Stomach (tissue), 4 donors: ENCODE data around the gene PRKACA.

Experiments used
- EP300 ChIP-seq: sonication (generic); formaldehyde crosslinking; IDR thresholded peaks from one replicate; pipeline ENCODE4 v1.6.1; 2017; ENCODE audit warnings: antibody characterized with exemption
- POLR2A ChIP-seq, 4 donors: fragments of 450-650 bp; IDR thresholded peaks; one replicate each; pipeline ENCODE4 v1.6.1; 2016; ENCODE audit warnings: antibody characterized with exemption in 4 of 4, control low read depth in 2 of 4, mild to moderate bottlenecking in 1 of 4, moderate library complexity in 1 of 4
- TF ChIP-seq, protein P1 (sequence below), 7 experiments: fragments of 450-650 bp in 4 of 7; fragments of 200-600 bp in 3 of 7; sonication (generic) in 3 of 7; IDR thresholded peaks; one replicate each; pipeline ENCODE4 v1.5.1; 2016 to 2019; ENCODE audit warnings: antibody characterized with exemption in 7 of 7, control low read depth in 2 of 7, mild to moderate bottlenecking in 1 of 7

DNA sequence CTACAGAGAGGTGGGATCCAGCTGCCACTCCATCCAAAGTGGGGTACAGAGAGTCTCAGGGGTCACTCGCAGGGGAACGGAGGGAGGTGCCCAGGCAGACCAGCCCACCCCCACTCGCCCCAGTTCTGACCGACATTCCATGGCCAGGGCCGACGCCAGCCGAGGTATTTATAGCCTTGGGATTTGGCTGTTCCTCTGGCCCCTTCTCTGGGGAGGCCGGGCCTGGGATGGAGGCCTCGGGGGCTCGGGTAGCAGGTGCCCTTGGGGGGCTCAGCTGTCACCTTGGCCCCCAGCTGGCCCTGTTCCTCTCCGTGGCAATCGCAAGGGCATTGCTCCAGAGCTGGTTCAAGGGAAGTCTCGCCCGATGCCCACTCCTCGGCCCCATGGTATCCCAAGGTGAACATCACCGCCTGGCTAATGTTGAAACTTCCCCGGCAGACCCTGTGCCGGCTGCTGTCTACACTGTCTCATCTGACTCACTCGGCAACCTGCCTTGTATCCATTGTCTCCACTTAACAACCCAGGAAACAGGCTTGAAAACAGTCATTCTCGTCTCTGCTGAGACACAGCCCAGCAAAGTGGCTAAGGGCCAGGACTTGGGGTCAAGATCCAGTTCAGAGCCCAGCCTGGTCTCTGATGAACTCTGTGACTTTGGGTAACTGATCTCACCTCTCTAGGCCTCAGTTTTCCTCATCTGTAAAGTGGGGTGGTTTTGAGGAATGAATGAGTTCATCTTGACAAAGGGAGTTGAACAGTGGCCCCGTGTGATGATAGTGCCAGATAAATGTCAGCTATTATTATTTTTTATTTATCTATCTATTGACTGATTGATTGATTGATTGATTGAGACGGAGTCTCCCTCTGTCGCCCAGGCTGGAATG is 9.7 kb downstream of the PRKACA start:
- TF ChIP-seq, protein P1, sequence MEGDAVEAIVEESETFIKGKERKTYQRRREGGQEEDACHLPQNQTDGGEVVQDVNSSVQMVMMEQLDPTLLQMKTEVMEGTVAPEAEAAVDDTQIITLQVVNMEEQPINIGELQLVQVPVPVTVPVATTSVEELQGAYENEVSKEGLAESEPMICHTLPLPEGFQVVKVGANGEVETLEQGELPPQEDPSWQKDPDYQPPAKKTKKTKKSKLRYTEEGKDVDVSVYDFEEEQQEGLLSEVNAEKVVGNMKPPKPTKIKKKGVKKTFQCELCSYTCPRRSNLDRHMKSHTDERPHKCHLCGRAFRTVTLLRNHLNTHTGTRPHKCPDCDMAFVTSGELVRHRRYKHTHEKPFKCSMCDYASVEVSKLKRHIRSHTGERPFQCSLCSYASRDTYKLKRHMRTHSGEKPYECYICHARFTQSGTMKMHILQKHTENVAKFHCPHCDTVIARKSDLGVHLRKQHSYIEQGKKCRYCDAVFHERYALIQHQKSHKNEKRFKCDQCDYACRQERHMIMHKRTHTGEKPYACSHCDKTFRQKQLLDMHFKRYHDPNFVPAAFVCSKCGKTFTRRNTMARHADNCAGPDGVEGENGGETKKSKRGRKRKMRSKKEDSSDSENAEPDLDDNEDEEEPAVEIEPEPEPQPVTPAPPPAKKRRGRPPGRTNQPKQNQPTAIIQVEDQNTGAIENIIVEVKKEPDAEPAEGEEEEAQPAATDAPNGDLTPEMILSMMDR (IDR thresholded peaks at IDR 0.05), result no peak
- TF ChIP-seq POLR2A (IDR thresholded peaks at IDR 0.05) (no peak), EP300 (no peak)
